HG02870 (cell line): Measurements from ENCODE around the gene KCNH2.
"Not testable (repeated sequence)": the region's sequence is repeated elsewhere in the genome, so short reads cannot be mapped to it uniquely, and the experiment has no call there.

ENCODE experiments used
- ATAC-seq: cut with Tn5 transposase; IDR thresholded peaks from one replicate; pipeline ENCODE4 v1.9.1; 2021; ENCODE audit warnings: mild to moderate bottlenecking, moderate library complexity; ENCODE audit not compliant: unreplicated experiment

The KCNH2 gene

GRCh38 chr7:150910996-150911422, 67.1 kb downstream of the KCNH2 start:
- no peak for ATAC-seq

DNA sequence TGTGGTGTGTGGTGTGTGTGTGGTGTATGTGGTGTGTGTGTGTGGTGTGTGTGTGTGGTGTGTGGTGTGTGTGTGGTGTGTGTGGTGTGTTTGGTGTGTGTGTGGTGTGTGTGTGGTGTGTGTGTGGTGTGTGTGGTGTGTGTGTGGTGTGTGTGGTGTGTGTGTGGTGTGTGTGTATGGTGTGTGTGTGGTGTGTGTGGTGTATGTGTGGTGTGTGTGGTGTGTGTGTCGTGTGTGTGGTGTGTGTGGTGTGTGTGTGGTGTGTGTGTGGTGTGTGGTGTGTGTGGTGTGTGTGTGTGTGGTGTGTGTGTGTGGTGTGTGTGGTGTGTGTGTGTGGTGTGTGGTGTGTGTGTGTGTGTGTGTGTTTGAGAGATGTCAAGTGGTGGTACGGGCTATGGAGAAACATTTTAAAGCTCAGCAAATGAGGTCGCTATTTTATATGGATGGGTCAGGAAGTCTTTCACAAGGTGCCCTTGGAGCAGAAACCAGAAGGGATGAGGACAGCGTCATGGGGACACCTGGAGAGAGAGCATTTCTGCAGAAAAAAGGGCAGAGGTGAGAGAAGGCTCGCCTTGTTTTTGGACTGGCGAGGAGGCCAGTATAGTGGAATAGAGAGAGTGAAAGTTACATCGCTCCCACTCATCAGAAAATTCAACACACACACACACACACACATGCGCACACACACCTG, 67.7 kb downstream of the KCNH2 start:
- ATAC-seq = not testable (repeated sequence)

- no peak for ATAC-seq
Observed at GRCh38 chr7:150909200-150909995, 68.7 kb downstream of the KCNH2 start.

DNA sequence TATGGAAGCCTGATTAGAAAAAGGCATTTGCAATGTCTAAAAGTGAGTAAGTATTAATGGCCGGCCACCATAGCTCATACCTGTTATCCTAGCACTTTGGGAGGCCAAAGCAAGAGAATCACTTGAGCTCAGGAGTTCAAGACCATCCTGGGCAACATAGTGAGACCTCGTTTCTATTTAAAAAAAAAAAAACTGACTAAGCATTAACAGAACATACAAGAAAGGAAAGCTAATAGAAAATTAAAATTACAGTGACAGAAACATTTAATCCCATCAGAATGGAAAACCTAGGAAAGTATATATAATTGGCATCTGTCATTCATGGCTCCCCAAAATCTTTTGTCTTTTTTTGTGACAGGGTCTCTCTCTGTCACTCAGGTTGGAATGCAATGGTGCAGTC, 69.9 kb downstream of the KCNH2 start:
- no peak for ATAC-seq

- no peak for ATAC-seq
Observed at GRCh38 chr7:150904011-150904909, 73.9 kb downstream of the KCNH2 start.

DNA sequence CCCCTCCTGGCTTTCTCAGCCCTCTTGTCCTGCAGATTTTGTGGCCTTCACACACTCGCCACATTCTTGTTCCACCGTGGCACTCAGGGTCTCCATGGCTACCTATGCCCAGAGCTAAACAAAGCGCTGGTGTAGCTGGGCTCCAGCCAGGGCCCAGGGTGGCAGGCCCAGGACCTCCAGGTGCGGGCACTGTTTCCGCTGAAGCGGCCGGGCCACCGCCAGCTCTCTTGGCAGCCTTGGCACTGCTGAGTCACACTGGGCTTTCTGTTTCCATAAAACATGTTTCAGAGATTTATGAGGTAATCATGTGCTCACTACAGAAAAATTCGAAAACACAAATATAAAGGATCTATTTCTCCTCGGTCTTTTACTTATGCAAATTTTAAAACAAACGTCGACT, 74.5 kb downstream of the KCNH2 start:
- no peak for ATAC-seq

DNA sequence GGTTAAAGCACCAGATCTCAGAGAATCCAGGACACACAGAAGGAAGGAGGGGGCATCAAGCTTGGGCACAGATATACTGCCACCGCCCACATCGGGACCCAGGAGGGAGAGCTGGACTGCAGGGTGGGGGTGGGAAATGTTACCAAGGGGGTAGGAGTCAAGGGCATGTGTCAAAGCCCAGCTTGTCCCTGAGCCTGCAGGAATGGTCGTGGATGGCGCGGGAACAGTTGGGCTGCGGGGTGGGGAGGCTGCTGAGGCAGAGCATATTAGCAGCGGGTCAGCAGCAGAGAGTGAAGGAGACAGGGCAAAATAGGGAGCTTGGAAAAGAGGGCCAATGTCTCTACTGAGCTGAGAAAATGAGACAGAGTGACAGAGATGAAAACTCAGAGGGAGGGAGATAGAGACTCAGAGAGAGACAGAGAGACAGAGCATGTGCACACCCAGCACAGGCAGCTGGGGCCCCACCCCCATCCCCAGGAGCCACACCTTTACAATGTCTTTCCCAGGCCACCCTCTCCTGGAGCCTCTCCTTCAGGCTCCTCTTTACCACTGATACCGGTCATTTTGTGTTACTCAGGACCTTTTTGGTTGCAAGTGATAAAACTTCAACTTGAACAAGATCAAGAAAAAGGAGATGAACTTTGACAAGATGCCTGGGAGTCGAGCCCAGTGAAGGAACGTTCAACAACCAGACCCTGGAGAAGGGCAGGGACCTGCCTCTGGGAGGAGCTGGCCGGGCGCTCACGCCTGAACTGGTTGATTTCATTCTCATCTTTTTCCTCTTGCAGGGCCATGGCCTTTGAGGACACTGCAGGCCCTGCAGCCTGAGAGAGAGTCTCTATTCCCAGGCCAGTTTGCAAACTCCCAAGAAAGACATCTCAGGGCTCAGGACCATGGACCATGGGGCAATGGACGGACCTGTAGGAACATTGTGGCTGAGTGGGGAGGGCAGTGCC, 75.8 kb downstream of the KCNH2 start:
- no peak for ATAC-seq

- no peak for ATAC-seq
Observed at GRCh38 chr7:150901160-150902035, 76.7 kb downstream of the KCNH2 start.

DNA sequence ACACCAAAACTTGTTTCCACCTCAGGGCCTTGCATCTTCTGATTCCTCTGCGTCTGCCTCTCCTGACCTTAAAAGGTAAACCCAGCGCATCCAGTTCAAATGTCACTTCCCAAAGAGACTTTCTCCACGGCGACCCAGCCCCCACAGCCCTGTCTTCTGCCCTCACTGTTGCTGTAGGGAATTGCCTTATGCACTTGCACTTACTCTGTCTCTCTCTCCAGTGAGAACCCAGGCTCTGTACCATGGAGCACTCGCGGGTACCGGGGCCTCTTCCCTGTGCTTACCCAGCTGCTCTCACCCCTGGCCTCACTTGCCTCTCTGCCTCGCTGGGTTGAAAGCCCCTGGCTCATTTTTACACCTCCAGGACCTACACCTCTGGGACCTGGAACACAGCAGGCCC, 77.4 kb downstream of the KCNH2 start:
- ATAC-seq = no peak

DNA sequence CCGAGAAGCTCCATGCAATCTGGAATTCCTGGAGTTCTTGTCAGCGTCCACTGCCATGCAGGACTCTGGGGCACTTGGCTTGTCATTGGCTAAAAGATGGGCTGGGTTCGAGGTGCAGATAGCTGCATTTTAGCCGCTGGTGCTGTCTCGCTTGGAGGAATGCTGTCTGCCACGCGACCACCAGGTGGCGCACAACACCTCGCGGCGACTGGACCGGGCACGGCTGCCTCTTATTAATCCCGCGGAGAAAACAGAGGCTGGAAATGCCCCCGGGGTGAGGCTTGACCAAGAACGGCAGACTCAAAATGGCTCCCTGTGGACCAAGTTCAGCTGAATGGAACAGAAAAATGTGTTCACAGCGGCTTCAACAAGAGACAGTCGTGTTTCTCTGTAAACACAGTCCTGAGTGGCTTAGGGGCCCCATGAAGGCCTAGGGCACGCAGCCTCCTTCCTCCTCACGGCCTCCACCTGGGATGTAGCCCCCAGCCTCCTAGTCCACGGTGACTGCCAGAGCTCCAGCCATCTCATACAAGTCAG, 79.6 kb downstream of the KCNH2 start:
- ATAC-seq = no peak

DNA sequence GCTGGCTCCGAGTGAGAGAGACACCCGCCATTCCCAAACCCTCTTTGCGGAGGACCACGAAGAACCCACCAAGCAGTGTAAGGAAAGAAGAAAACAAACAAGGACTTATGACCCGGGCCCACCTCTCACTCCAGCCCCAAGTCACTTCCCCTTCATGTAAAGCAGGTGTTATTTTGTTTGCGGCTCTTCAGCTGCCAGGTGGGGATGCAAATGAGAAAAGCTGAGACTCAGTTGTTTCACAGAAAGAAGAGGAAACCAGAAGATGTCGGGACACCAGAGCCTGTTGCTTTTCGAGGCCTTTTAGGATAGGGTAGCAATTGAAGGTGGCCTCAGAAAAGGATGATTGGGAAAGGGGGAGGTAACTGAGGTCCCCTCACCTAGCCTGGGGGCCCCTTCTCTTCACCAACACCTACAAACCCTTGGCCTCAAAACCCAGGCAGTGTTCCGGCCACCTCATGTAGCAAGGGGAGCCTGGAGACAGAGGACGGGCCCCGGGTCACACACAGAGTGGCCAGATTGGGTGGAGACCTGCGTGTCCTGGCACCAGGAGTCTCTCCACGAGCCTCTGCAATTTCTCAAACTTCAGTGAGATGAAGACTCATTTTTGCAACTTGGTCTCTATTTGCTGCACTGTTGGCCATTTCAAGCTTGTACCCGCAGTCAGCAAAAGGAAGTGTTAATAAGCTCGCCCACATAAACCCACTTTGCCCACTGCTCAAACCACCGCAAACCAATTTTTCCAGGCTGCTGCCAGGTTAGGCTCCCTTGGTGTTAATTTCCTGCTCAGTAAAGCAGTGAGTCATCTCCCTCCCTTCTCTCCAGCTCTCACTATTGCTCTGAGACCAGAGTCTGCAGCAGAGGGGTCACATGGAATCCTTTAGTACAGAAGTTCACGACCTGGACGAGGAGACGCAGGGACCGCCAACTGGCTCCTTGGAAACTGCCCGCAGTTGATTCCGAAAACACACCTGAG, 80.3 kb downstream of the KCNH2 start:
- peak; percentile 58 for ATAC-seq

- no peak for ATAC-seq
Observed at GRCh38 chr7:150896562-150897209, 81.4 kb downstream of the KCNH2 start.

- no peak for ATAC-seq
Observed at GRCh38 chr7:150895809-150896208, 82.3 kb downstream of the KCNH2 start.
